ENCODE measurements around the gene ST6GALNAC5.
A peak's percentile ranks its signal among the peaks of the same experiment; 100 is the strongest.

ST6GALNAC5 gene

DNA sequence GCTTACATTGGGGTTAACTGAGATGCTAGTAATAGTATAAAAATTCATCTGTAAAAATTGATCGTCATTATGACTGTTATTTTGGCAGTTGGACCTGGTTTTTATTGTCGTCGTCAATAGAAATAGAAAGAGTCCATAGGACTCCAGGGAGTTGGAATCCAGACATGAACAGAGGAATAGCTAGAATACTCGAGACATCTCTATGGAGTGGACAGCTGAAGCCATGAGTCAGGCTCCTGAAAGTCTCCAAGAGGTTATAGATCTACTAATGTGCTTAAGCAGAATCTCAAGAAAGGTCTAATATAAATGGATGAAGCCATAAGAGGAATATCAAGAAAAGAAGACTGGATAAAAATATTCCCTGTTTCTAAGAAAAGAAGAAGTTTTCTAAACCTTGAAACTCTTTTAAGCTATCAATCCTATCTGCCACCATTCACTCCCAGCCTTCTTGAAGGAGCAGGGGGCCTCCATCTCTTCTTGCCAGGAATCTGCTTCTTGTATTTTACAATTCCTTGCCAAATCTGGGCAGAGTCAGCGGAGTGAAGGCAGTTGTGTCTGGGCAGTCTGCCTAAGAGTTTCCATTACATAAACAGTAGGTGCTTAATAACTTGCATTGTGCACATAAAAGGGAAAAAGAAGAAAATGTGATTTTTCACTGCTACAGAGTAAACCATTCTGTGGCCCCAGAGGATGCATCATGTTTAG, 163.3 kb downstream of the ST6GALNAC5 start:
- H3K4me3 ChIP-seq (ENCODE audit: control insufficient read depth, low read depth, low read length): no peak overlapping the region
- TF ChIP-seq, protein P1, sequence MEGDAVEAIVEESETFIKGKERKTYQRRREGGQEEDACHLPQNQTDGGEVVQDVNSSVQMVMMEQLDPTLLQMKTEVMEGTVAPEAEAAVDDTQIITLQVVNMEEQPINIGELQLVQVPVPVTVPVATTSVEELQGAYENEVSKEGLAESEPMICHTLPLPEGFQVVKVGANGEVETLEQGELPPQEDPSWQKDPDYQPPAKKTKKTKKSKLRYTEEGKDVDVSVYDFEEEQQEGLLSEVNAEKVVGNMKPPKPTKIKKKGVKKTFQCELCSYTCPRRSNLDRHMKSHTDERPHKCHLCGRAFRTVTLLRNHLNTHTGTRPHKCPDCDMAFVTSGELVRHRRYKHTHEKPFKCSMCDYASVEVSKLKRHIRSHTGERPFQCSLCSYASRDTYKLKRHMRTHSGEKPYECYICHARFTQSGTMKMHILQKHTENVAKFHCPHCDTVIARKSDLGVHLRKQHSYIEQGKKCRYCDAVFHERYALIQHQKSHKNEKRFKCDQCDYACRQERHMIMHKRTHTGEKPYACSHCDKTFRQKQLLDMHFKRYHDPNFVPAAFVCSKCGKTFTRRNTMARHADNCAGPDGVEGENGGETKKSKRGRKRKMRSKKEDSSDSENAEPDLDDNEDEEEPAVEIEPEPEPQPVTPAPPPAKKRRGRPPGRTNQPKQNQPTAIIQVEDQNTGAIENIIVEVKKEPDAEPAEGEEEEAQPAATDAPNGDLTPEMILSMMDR (IDR thresholded peaks at IDR 0.05; ENCODE audit: control insufficient read depth, insufficient read depth, low read depth, low read length, missing control alignments): no peak
- DNase-seq (ENCODE audit: low read depth): no peak

- TF ChIP-seq, protein P1 (IDR thresholded peaks at IDR 0.05; ENCODE audit: control insufficient read depth, insufficient read depth, low read depth, low read length, missing control alignments): peak; percentile 15
- DNase-seq (ENCODE audit: low read depth): peak; percentile 31
- H3K4me3 ChIP-seq (ENCODE audit: control insufficient read depth, low read depth, low read length): no peak overlapping the region
These were observed 163.9 kb downstream of the ST6GALNAC5 start for GRCh38 chr1:77031106-77031662.

DNA sequence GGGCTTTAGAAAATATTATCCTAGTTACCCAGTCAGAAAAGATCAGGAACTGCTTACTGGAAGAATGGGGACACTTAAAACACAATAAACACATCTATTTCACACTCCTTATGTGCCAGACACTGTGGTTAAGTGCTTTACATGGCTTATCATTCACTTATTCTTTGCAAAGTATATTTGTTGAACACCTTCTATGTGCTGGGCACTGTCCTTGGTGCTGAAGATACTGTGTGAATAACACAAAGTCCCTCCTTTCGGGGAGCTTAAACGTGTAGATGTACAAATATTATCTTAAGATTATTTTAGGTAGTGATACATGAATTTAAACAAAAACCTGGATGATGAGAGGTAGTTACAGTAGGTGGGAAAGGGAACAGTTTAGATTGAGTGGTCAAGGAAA, 169.3 kb downstream of the ST6GALNAC5 start:
- no peak for DNase-seq (ENCODE audit: low read depth)
- TF ChIP-seq, protein P1 (IDR thresholded peaks at IDR 0.05; ENCODE audit: control insufficient read depth, insufficient read depth, low read depth, low read length, missing control alignments): no peak
- no peak overlapping the region for H3K4me3 ChIP-seq (ENCODE audit: control insufficient read depth, low read depth, low read length)

- no peak overlapping the region for H3K4me3 ChIP-seq (ENCODE audit: control insufficient read depth, low read depth, low read length)
- TF ChIP-seq, protein P1 (IDR thresholded peaks at IDR 0.05; ENCODE audit: control insufficient read depth, insufficient read depth, low read depth, low read length, missing control alignments): no peak
- no peak for DNase-seq (ENCODE audit: low read depth)
These were observed 169.8 kb downstream of the ST6GALNAC5 start for GRCh38 chr1:77037038-77037437.

DNA sequence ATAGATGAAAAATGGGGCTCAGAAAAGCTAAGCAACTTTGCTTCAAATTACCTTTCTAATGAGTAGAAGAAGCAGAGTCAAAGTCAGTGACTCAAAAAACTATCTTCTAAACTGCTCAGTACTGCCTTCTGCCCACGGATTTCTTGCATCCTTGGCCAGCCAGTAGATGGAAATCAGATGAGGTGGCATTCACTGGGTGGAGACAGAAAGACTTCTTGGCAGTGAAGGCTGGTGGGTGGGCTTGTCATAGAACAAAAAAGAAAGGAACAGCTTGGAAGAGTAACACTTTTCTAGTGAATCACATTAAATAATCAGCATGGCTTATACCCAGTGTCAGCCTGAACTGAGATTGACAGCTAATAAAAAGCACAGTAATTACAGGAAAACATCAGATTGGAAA, 170.7 kb downstream of the ST6GALNAC5 start:
- no peak overlapping the region for H3K4me3 ChIP-seq (ENCODE audit: control insufficient read depth, low read depth, low read length)
- TF ChIP-seq, protein P1 (IDR thresholded peaks at IDR 0.05; ENCODE audit: control insufficient read depth, insufficient read depth, low read depth, low read length, missing control alignments): no peak
- no peak for DNase-seq (ENCODE audit: low read depth)

- TF ChIP-seq, protein P1 (IDR thresholded peaks at IDR 0.05; ENCODE audit: control insufficient read depth, insufficient read depth, low read depth, low read length, missing control alignments): no peak
- H3K4me3 ChIP-seq (ENCODE audit: control insufficient read depth, low read depth, low read length): no peak overlapping the region
- no peak for DNase-seq (ENCODE audit: low read depth)
These were observed 171.8 kb downstream of the ST6GALNAC5 start for GRCh38 chr1:77039111-77039510.
